GM06990 (cell line): ENCODE data around the gene MIEF1.

Source experiments
- DNase-seq: peaks from one replicate; pipeline ENCODE4 v3.0.0-alpha.2; 2011; ENCODE audit not compliant: insufficient read length; ENCODE audit errors: extremely low read depth
- H3K27me3 ChIP-seq: replicated peaks from 2 replicates; pipeline ENCODE4 v1.6.0; 2011; ENCODE audit warnings: low read length; ENCODE audit not compliant: control insufficient read depth, insufficient read depth
- H3K36me3 ChIP-seq: 2 replicates; pipeline ENCODE4 v1.5.1; 2011; ENCODE audit warnings: low read length; ENCODE audit not compliant: control insufficient read depth, insufficient read depth
- H3K4me3 ChIP-seq: replicated peaks from 2 replicates; pipeline ENCODE4 v1.5.1; 2011; ENCODE audit warnings: low read depth, mild to moderate bottlenecking, control low read depth, low read length
- CTCF ChIP-seq: IDR thresholded peaks from 2 replicates; pipeline ENCODE4 v1.5.1; 2011; ENCODE audit warnings: low read length, control low read depth, mild to moderate bottlenecking, inconsistent platforms; ENCODE audit not compliant: insufficient read depth, poor library complexity, severe bottlenecking

The MIEF1 gene

GRCh38 chr22:39463277-39463676 is 38.8 kb upstream of the MIEF1 start:
- DNase-seq, result no peak
- no peak overlapping the region for H3K4me3 ChIP-seq
- no peak for TF ChIP-seq CTCF

GRCh38 chr22:39463931-39464390 is 38.1 kb upstream of the MIEF1 start:
- Histone ChIP-seq H3K36me3 (peaks cover 3% of the 10 kb centered on the region), H3K27me3 (no peaks in the 10 kb centered on the region), H3K4me3 (no peak overlapping the region)
- no peak for TF ChIP-seq CTCF
- no peak for DNase-seq

More at GRCh38 chr22:39463277-39463676, 38.8 kb upstream of the MIEF1 start:
- Histone ChIP-seq H3K27me3 (no peaks in the 10 kb centered on the region), H3K36me3 (peaks cover 3% of the 10 kb centered on the region)

GRCh38 chr22:39466228-39467006 is 35.7 kb upstream of the MIEF1 start:
- Histone ChIP-seq H3K36me3 (peaks cover 8% of the 10 kb centered on the region), H3K4me3 (no peak overlapping the region)
- DNase-seq, result no peak

GRCh38 chr22:39467390-39467895 is 34.6 kb upstream of the MIEF1 start:
- Histone ChIP-seq H3K4me3 (no peak overlapping the region), H3K27me3 (no peaks in the 10 kb centered on the region), H3K36me3 (peaks cover 8% of the 10 kb centered on the region)
- TF ChIP-seq CTCF, result no peak
- no peak for DNase-seq

More at GRCh38 chr22:39466228-39467006, 35.7 kb upstream of the MIEF1 start:
- H3K27me3 ChIP-seq, result no peaks in the 10 kb centered on the region
- TF ChIP-seq CTCF, result no peak

GRCh38 chr22:39468487-39469325 is 33.4 kb upstream of the MIEF1 start:
- no peaks in the 10 kb centered on the region for H3K27me3 ChIP-seq
- H3K36me3 ChIP-seq, result peaks cover 8% of the 10 kb centered on the region
- no peak for DNase-seq
- no peak overlapping the region for H3K4me3 ChIP-seq
- TF ChIP-seq CTCF, result no peak
